HG03139 (cell line): Measurements from ENCODE around the gene LAMB4.

Source experiments
- ATAC-seq: cut with Tn5 transposase; IDR thresholded peaks from one replicate; pipeline ENCODE4 v1.9.1; 2021; ENCODE audit not compliant: unreplicated experiment

LAMB4 gene

DNA sequence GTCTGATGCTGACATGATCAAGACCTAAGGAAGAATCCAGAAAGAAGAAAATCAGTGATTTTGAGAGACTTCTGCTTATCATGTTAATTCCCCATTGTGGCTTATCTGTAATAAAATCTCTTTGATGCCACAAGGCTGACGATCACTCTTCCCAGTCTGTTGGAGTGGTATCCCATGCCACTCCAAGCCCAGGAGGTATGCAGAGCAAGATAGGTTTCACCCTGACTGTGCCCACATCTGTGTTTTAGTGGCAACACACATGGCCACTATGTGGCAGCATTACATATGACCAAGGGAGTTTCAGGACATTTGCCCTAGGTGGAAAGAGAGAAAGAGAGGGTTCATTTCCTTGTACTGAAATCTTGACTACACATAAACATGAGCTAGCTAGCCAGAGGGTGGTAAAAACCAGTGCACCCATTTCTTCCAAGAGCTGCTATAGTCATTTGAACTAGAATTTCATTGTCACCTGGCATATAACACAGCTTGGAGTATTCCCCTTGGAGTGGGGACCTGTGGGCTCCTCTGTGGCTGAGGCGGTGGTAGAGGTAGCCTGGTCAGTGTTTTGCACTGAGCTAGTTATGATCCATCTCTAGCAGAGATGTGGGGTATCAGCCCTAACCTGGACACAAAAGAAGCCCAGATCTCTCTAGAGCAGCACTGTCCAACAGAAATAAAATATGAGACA, 20.8 kb downstream of the LAMB4 start:
- ATAC-seq: no peak

DNA sequence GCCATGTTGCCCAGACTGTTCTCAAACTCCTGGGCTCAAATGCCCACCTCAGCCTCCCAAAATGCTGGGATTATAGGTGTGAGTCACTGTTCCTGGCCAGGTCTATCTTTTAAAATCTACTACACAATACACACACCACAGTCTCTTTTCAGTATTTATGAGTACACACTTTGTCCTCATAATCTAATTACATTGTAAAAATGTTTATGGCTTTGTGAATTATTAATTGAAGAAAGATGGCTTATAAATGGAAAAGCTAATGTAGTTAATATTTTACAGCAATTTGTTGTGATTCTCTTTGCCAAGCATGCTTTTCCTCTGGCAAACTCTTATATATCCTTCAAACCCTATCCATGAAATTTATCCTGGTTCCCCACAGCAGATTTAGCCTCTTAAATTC, 22.0 kb downstream of the LAMB4 start:
- no peak for ATAC-seq

DNA sequence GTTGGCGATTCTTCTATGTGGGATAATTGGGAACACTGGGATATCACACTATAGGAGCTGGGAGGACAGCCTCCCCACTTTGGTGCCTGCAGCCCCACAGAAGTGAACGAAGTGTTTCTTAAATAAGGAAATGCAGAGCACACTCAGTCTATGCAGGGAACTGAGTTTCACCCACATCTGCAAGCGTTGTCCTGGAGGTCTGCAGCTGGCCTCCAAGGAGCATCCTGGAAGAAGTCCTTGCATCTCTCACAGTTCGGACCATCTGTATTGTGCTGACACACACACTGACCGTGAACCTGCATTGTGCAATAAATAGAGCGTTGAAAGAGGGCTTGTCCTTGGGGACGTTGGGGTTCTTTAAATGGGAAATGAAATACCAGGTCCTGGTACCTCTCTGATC, 25.8 kb downstream of the LAMB4 start:
- no peak for ATAC-seq

DNA sequence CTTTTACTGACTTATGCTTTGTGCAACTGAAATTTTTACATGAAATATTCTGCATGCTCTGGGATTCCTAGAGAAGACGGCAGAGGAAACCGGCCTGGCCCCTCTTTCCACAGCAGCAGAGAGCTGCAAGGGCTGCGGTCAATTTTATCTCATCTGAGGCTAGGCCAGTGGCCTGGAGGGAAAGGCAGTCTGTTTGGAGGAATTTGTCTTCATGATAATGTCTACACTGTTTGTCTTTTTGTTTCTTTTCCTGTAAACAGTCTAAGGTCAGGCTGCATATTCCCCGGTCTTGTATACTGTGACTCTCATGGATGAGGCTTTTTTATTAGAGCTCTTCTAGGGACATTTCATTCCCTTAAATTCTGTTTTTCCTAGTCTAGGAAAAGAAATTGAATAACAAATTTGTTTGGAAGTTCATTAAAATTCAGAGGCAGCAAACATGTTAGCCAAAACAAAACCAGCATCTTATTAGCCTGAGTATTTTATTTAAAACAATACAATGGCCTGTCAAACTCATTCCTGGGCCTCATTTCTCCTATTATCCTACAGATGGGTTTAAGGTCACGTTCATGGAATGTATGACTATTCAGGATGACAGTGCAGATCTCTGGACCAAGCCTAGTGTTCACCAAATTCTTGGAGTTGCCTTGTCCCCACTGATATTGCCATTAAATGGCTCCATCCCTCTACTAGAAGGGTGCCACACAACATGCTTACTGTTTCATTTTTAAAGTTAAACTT, 26.4 kb downstream of the LAMB4 start:
- no peak for ATAC-seq

- no peak for ATAC-seq
Measured at GRCh38 chr7:108102671-108103312, 27.4 kb downstream of the LAMB4 start.

DNA sequence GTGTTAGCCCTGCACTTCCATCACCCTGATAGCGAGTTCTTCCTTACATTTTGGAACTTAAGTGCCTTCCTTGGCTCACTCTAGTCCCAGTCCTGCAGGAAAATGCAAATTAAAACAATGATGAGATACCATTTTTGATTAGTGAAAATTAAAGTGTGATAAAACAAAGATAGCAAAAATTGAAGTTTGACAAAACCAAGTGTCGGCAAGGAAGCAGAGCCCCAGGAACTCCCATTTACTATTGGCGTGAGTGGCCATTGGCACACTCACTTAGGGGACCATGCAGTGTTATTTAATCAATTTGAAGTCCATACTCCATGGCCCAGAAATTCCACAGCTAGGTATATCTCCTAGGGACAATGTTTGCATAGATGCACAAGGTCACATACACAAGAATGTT, 28.4 kb downstream of the LAMB4 start:
- no peak for ATAC-seq

DNA sequence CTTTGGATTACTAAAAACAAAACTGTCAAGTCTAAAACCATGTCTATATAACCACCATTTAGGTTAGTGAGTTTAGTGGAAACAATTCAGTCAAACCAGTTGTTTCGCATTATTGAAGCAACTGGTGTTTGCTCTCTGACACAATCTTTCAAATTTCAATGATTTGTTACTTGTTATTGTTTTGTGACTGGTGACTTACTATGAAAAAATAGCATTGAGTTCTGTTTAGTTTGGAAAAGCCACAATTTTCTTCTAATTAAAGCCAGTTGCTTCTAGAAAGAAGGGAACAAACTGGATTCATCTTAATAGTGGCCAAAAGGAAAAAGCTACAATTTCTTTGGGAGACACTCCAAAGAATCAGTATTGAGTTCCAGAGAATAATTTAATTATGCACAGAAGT, 30.4 kb downstream of the LAMB4 start:
- ATAC-seq: no peak

DNA sequence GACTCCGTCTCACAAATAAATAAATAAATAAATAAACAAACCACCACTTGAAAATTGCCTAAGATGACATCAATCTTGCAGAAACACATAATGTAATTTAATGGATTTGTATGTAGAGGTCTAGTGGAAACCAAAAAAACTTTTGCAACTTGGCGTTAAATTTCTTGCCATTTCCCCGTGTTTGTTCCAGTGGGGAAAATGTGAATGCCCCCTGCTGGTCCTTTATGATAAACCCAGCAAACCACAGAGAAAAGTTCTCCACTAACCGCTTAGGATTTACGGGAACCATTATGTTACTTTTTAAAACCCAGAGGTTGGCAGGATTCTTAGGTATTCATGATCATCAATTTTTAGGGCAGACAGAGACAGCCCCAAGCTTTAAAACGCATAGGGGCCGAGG, 32.5 kb downstream of the LAMB4 start:
- ATAC-seq: no peak

- no peak for ATAC-seq
Measured at GRCh38 chr7:108096996-108097395, 33.2 kb downstream of the LAMB4 start.

DNA sequence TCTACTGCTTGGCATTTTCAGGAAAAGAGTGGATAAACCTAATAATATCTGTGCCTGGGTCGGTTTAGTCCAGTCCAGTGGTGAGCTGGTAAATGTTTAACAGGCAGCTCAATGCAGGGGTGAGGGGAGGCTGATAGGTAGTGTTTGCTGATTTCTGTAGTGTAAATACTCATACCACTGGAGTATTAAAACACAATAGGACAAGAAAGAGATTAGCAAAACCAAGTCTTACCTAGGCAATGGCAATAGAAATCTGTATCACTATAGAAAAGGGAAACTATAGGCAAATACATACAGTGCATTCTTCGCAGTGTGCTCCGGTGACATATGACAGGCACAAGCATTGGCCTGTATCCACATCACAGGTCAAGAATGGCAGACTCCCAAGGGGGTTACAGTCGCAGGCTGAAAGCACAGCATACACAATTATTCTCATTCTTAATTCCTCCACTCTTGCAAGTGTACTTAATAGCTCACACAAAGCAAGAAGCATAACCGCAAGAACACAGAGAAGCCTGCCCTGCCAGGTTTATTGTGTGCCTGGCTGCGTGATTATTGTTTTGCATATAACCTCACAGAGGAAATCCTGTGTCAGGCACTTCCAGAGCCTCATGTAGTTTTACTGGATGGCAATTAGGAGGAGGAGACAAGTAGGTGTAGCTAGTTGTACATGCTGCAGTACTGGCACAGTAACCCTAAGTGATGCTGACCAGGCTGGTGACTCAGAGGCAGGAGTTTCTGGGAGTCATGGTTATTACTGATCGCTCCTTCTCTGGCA, 35.0 kb downstream of the LAMB4 start:
- no peak for ATAC-seq

DNA sequence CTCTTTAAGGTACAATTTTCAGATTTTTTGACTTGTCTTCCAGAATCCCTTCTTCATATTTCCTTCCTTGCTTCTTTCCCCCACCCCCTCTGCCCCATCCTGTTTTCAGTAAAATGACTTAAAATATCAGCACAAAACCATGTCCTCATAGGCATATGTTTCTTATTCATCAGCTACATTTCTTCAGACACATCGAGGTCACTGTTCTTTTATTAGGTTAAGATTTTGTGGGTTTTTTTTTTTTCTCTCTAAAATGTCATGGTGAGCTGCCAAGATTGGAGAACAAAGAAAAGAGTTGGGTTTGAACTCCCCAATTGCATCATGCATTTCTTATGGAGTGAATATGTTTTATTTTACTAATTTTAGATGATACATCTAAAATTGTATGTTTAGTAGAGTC, 35.8 kb downstream of the LAMB4 start:
- ATAC-seq: no peak

- ATAC-seq: no peak
Measured at GRCh38 chr7:108093851-108094331, 36.3 kb downstream of the LAMB4 start.

- no peak for ATAC-seq
Measured at GRCh38 chr7:108093341-108093740, 36.8 kb downstream of the LAMB4 start.

GRCh38 chr7:108091461-108091831, 38.7 kb downstream of the LAMB4 start:
- no peak for ATAC-seq

GRCh38 chr7:108090791-108091460, 39.2 kb downstream of the LAMB4 start:
- no peak for ATAC-seq

- no peak for ATAC-seq
Measured at GRCh38 chr7:108089381-108089780, 40.8 kb downstream of the LAMB4 start.

DNA sequence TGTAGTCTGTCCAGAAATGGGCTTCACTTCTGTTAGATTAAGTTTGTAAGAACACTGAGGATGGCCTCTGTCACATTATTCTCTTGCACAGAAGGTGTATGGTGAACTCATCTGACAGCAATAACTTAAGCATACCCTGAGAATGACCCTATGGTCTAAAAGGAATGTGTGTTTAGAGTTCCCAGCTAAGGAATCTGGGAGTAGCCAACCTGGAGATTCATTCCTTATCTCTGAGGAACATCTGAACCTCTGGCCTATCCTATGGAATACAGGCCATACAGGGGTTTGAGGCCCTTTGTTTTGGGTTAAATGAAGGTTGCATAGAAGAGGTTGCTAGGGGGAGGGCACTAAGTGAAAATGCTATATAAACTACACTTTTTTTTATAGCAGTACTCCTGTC, 41.4 kb downstream of the LAMB4 start:
- ATAC-seq: no peak

- ATAC-seq: no peak
Measured at GRCh38 chr7:108087778-108088177, 42.4 kb downstream of the LAMB4 start.

DNA sequence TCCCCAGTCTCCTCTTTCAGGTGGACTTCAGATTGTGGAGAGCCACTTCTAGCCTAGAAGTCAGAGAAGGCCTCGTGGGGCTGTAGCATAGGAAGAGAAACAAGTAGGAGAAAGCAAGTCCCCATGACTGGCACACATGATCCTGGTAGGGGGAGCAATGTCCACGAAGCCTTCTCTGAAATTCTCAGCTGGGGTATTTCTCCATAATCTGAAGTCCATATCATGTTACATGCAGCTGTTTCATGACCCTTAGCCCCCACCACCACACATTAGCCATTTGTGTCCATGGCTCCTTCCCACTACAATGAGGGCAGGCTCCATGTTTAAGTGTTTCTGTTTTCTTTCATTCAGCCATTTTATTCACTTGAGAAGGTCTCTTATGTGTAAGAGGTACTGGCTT, 43.2 kb downstream of the LAMB4 start:
- no peak for ATAC-seq

- no peak for ATAC-seq
Measured at GRCh38 chr7:108086546-108086945, 43.6 kb downstream of the LAMB4 start.

DNA sequence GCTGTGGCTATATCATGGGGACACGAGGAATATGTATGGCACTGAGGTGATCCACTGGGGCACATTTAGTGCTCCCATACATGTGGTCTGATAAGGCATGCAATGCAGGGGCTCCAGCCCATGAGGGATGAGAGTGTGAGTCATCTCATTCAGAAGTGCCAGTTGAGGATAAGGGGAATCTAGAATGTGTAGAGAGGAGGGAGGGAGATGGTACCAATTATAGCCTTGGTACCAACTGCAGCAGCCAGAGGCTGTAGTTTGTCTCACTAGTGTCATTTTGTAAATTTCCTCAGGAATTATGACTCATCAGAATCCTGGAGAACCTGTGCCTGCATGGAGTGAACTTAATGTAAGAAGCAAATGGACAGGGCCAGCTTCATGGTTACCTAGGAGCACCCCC, 46.2 kb downstream of the LAMB4 start:
- ATAC-seq: no peak
